Hematopoietic multipotent progenitor cell treated with erythropoietin and hydrocortisone succinate and interleukin-3 and kit ligand, for 4 days (in vitro differentiated cells): ENCODE measurements around the gene AGK.
"Not testable (repeated sequence)": the region's sequence is repeated elsewhere in the genome, so short reads cannot be mapped to it uniquely, and the experiment has no call there.

Source experiments
- DNase-seq: peaks from one replicate; pipeline ENCODE4 v3.0.0-alpha.2; 2015

The AGK gene

DNA sequence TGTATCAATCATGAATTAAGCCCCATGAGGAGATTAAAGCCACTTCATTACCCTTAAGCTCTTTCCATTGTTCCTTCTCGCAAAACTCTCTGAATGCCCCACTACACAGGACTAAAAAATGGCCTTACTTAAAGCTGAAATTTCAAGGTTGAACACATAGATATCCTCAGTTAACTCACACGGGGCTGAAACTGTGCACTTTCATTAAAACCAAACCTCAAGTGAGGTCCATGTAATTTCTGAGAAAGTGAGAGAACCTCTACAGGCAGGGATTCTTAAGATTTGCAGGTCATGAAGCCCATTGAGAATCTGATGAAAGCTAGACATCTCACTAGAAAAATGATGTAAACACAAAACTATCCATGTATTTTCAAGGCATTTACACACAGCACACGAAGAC, 134.9 kb downstream of the AGK start:
- DNase-seq, result no peak

DNA sequence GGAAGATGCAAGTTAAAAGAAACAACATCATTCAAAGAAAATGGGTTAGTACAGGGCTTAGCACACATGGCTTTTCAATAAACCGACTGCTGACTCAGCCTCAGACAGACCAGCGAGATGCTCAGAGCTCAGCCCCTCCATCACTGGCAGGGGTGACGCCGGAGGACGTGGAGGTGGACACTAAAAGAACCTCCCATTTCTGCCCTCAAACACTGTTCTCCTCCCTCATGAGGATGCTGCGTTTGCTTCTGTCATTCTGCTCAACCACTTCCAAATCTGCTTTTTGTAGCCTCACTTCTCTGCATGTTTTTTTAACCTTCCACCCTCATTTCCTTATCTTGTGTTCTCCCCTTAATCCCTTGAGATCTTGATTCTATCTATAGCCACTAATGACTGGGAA, 135.5 kb downstream of the AGK start:
- DNase-seq, result no peak

DNA sequence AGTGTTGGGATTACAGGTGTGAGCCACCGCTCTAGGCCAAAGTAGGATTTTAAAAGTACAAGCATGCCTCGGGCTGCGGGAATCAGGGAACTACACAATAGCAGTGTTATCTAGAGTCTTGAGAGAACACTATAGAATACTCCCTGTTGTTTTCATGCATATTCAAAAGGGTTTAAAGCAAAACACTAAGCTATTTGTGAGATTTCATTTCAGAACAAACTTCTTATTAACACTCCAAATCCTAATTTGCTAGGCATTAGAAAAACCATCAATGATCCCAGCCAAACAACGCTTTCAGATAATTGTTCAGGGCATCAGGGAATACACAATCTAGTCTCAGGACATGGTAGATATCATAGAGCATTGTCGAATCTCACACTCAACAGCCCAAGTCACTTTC, 136.8 kb downstream of the AGK start:
- DNase-seq, result no peak

DNA sequence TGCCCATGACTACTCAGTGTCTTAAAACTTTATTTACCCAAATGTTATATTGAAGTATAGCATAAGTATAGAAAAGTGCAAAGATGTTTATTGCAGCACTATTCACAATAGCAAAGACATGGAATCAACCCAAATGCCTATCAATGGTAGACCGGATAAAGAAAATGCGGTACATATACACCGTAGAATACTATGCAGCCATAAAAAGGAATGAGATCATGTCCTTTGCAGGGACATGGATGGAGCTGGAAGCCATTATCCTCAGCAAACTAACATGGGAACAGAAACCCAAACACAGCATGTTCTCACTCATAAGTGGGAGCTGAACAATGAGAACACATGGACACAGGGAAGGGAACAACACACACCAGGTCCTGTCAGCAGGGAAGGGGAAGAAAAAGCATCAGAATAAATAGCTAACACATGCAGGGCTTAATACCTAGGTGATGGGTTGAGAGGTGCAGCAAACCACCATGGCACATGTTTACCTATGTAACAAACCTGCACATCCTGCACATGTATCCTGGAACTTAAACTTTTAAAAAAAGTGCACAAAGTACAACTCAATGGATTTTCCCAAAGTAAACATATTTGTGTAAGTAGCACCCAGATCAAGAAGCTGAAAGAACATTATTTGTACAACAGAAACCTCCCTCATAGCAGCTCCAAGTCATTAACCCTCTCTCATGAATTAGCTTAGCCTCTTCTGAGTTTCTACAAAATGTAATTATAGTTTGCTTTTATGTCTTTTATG, 138.0 kb downstream of the AGK start:
- not testable (repeated sequence) for DNase-seq

DNA sequence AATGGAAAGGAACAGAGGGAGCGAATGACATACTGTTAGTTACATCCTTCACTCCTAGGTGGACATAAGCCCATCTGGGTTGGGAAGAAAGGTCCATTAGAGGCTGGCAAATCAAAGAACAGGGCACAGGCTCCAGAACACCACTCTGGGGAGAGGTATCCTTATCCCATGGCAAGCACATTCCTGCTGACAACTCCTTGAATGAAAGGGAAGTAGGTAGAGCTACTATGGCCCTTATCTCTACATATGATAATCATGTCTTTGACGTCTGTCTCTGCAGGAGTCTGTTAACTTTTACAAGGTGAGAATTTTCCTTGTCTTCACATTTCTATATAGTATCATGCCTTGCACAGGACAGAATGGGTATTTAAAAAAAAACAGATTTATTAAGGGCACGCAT, 140.3 kb downstream of the AGK start:
- no peak for DNase-seq

GRCh38 chr7:141691961-141692360, 140.8 kb downstream of the AGK start:
- DNase-seq, result no peak

GRCh38 chr7:141693082-141693481, 141.9 kb downstream of the AGK start:
- DNase-seq, result no peak

GRCh38 chr7:141695803-141696289, 144.6 kb downstream of the AGK start:
- no peak for DNase-seq

- DNase-seq, result no peak
Measured at GRCh38 chr7:141696348-141696747, 145.1 kb downstream of the AGK start.

DNA sequence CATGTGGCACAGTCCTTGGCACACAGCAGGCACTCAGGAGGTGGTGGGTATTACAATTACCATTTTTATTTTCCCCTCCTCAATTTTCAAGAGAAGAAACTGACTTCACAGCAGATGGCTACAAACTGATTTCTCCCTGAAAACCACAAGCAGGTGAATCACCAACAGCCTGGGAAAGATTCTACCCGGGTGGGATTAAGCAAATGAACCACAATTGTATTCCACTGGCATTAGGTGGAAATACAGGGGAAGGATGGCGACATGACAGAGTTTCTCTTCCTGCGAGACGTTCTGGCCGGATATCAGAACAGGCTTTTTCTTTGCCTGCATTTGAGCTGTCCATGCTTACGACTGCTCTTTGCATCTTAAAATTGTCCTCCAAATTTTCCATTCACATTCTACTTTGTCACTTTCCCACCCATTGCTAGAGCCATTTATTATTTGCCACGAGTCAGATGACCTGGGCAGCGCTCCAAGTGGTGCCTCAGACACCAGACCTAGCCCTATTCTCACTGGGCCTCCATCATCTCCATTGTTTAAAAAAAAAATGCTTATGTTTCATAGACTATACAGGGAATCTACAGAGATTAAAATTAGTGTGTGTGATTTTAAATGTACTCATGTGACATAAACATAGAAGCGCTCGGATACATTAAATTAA, 146.1 kb downstream of the AGK start:
- DNase-seq, result peak; percentile 20

- peak; percentile 69 for DNase-seq
Measured at GRCh38 chr7:141698247-141699015, 147.2 kb downstream of the AGK start.

DNA sequence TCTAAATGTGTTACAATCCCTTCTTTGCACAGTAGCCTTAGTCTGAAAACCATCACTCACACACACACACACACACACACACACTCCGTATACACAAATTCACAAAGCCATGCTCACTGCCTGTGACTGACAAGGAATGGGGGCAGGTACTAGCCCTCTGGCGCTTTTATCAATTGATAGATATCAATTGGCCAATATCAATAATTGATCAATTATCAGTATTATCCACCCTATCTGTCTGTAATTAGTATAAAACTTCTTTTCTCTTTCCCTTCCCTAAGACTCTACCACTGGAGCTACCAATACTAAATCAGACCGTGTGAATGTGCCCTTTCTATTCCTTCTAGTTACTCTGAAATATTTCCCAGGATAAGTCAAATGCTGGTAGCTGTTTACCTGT, 148.7 kb downstream of the AGK start:
- DNase-seq, result no peak

- DNase-seq, result no peak
Measured at GRCh38 chr7:141700296-141700847, 149.2 kb downstream of the AGK start.

GRCh38 chr7:141700848-141701371, 149.7 kb downstream of the AGK start:
- peak; percentile 13 for DNase-seq

- peak; percentile 81 for DNase-seq
Measured at GRCh38 chr7:141701489-141702046, 150.4 kb downstream of the AGK start.

DNA sequence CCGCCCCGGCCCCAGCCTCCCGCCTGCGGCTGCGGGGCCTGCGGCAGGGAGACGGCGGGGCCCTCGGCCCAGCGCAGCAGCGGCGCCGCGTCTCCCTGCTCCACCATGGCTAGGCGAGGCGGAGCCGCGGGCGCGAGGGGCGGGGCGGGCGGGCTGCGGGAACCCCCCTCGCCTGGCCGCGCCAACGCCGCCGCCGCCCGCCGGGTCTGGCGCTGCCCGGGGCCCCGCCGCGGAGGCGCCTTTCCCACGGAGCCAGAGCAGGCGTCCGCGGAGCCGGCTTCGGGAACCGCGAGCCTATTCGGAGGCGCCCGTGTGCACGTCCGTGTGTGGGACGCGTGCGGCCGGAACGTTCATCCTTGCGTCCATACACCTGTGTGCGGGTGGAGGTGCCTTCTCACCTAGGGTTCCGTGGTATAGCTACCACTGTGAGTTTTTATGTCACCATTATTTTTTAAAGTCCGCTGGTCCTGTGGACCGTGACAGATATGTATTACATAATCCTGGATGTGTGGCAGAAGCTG, 150.9 kb downstream of the AGK start, which contains the start of gene DENND11:
TSS of gene DENND11 (minus strand) at position 120 of the 521 bp plus-strand sequence. CDS start at position 107, 13 bp downstream.
- peak; percentile 72 for DNase-seq

GRCh38 chr7:141702892-141703291, 151.7 kb downstream of the AGK start:
- DNase-seq, result no peak

DNA sequence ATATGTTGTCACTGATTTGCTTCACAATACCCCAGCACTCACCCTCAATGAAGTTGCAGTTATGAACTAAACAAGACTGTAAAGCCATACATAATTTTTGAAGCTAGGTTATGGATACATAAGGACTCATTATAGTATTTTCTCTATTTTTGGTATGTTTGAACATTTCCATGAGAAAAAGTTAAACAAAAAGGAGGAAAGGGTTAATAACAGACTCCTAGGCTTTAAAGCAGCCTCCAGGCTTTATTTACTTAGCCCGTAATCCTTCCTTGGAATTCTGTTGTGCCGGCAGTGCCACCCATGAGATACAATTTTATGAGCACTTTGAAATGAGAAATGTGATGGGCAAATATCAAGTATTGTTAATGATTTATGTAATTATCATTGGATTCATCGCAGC, 152.9 kb downstream of the AGK start:
- no peak for DNase-seq

DNA sequence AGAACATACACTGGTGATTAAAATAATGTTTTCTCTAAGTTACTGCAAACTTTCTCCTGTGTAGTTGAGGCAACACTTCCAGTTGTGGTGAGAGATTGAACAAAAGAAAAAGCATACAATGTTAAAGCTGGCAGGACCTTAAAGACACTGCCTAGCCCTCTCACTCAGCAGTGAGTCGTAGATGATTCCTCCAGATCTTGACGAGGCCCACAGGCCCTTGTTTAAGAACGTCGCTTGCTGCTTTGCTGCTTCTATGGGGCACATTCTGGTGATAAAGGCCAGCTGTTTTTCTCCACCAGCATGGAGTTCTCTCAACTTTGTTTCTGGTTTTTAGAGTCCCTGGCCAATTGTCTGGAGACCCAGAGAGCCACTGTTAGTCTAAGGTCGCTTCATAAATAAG, 153.5 kb downstream of the AGK start:
- DNase-seq, result no peak
